HG03432 (cell line): ENCODE results near the gene MRPS14.
"Not testable (repeated sequence)": the region's sequence is repeated elsewhere in the genome, so short reads cannot be mapped to it uniquely, and the experiment has no call there.

ENCODE experiments used
- ATAC-seq: cut with Tn5 transposase; IDR thresholded peaks from one replicate; pipeline ENCODE4 v1.9.1; 2021; ENCODE audit warnings: mild to moderate bottlenecking, moderate library complexity; ENCODE audit not compliant: unreplicated experiment

The MRPS14 gene

DNA sequence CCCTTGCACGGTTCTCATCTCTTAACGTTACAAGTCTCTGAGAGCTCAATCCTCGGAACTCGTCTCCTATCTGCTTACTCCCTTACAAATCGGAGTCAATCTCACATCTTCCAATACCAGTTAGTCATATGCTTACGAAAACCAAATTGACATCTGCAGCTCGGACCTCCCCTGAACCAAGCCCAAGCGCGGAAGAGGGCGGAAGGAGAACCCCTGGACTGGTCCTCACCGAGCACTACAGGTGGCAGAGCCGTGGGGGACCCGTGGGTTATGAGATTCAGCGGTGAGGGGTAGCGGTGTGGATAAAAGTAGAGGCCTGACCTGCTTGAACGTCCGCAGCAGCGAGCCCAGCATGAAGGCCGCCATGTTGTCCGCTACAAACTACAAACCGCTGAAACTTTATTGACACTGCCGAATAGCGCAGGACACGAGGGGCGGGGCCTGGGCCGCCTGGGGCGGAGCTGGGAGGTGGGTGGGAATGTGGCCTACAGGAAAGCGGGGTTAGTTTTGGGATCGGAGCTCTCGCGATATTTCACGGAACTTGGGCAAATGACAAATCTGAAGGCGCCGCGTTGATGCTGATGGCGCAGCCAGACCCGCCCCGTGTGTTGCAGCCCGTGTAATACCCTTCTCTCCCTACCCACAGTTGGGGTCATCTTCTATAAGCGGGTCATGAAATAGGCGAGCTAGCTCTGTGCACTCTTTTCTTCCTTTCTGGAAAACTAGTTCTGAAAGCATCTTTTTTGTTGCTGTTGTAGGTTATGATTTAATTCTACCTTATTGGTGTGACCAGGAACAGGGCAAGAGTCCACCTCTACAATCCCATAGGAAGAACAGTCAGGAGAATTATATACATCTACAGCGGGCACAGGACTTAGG is at the start of gene MRPS14:
MRPS14 (minus strand) TSS at position 383 of the 879 bp plus-strand sequence; CDS start at position 366, 17 bp downstream.
- peak; percentile 95 for ATAC-seq

DNA sequence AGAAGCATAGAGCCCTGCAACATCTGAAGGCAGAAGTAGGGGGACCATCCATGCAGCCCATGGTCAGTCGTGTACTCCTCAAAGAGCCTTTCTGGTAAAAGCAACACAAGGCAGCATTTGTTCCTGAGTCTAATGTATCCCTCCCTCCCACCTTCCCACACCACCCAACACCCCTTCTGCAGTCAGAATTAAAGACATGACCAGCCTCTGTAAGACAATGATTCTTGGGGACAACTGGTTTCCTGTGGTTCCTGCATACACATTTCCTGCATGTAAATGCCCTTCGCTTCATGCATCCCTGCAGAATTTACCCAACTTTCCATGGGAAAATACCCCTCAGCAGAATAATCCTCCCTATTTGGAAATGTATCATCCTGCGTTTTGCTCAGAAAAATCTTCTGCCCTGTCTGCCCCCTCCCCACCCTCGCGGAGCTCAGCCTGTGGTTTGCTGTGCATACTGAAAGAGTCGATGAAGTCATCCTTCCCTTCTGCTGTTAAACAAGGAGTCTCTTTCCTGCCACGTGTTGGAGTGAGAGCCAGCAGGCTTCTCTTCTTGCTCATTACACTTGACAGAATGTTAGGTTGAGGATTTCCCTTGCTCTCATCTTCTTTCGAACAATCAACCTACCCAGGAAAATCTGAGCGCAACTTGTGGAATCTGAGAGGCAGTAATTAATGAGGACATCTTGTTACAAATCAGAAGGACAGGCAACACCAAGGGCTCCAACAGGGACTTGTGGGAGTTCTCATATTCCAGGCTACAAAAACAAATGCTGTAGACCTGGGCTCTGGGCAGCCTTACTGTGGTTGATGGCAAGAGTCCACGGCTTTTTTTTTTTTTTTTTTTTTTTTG is 49.1 kb upstream of the MRPS14 start:
- ATAC-seq = peak; percentile 82

- no peak for ATAC-seq
Measured at GRCh38 chr1:175071276-175071943, 48.2 kb upstream of the MRPS14 start.

GRCh38 chr1:175070818-175071217 is 47.6 kb upstream of the MRPS14 start:
- no peak for ATAC-seq

GRCh38 chr1:175067362-175068106 is 44.3 kb upstream of the MRPS14 start, which contains the start of gene TNN:
TSS of gene TNN (plus strand) at chr1:175067833. CDS start at chr1:175077419, 9,586 bp downstream.
- ATAC-seq = no peak

DNA sequence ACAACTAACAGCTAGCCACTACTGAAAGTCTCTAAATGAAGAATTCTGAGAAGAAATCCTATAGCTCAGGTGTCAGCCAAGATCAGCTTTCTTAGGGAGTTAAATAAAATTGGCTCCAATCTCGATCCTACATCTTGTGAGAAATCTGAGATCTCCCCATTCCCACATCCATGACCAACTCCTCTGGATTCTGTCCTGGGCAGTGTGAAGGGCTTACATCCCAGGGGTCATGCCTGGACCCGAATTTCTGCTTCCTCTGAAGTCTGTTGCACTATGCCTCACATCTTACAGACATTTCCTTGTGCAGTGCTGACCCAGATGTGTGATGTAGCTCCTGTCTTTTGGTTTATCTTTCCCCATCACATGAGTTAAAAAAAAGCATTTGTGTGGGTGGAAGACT is 39.6 kb upstream of the MRPS14 start:
- ATAC-seq = no peak

DNA sequence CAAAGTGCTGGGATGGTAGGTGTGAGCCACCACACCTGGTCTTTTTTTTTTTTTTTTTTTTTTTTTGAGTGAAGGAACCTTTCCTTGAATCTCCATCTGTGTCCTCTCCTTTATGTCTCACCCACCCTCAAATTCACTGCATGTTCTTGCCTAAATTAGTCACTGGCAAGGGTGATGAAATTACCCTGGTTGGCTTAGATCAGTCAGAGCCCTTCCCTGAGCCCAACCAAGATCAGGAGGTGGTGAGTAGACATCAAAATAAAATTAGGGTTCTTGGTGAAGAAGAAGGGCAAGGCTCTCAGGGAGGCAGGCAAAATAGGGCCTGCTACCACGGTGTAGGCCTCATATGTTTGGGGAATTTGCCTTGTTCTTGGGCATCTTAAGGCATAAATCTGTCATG is 39.1 kb upstream of the MRPS14 start:
- ATAC-seq = no peak

DNA sequence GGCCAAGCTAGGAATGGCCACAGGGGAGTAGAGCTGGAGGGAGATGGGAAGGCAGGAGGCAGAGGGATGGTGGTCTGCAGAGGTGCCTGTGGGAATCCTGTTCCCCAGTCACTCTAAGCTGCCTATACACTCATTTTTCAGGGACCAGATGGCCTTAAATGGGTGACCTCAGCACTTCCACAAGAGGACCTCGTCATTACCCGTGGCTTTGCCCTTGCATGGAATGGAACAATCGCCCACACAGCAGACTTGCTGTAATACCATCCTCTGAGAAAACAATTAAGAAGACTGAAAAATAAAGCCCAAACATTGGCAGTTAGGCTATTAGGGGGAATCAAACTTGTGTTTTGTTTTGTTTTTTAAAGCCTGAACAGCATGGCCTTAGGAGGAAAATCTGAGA is 31.5 kb upstream of the MRPS14 start:
- no peak for ATAC-seq

DNA sequence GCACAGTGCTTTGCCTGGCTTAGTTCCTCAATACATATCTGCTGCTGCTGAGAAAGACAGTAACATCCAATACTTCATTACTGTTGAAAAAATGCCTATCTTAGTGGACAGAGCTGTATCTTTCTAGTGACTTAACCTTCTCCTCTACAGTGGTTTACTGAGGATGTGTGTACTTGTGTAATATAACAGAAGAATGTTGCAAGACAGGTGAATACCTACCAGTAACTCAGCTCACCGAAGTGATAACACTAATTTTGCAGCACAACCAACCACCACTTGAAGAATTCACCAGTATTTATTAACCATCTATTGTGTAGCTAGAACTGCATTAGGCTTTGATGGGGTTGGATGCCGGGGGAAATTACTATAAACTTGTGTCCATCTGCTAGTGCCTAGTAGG is 27.8 kb upstream of the MRPS14 start:
- ATAC-seq = no peak

DNA sequence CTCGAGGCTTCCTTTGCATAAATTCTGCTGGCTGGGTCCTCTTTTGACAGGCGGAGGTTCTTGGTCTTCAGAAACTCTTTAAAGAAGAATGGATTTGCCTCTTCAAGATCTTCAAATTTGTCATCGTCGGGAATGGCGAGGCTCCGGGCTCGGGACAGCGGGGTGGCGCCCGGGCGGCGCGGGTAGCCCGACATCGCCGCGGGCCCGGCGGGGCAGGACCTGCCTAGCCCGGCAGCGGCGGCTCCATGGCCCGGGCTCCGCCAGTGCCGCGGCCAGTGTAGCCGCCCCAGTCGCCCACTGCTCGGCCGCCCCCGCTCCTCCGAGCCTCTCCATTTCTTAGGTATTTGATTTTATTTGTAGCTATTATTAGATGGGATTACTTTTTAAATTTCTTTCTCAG is 22.3 kb upstream of the MRPS14 start:
- ATAC-seq = no peak

GRCh38 chr1:175045097-175045496 is 21.9 kb upstream of the MRPS14 start:
- no peak for ATAC-seq

DNA sequence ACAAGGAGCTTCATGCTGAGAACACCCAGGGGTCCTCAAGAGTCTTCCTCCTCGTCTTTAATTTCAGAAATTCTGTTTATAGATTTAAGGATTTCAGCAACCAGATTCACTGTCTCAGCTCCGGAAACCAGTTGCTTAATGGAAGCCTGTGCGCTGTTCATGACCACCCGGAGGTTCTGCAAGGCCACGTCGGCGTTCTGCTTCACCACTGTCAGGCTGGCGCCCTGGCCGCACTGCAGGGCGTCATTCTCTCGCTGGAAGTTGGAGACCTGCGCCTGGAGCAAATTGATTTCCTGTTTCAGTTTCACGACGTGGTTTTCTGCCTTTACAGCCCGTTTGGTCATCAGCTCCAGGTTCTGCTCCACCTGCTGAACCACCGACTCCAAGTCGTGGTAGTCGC is 21.4 kb upstream of the MRPS14 start:
- not testable (repeated sequence) for ATAC-seq

GRCh38 chr1:175043824-175044223 is 20.6 kb upstream of the MRPS14 start:
- ATAC-seq = no peak

DNA sequence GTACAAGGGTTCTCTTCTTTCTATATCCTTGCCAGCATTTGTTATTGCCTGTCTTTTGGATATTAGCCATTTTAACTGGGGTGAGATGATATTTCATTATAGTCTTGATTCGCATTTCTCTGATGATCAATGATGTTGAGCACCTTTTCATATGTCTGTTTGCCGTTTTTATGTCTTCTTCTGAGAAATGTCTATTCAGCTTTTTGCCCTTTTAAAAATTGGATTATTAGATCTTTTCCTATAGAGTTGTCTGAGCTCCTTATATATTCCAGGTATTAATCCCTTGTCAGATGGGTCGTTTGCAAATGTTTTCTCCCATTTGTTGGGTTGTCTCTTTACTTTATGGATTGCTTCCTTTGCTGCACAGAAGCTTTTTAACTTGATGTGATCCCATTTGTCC is 19.4 kb upstream of the MRPS14 start:
- no peak for ATAC-seq

GRCh38 chr1:175040324-175040879 is 17.2 kb upstream of the MRPS14 start:
- ATAC-seq = no peak

DNA sequence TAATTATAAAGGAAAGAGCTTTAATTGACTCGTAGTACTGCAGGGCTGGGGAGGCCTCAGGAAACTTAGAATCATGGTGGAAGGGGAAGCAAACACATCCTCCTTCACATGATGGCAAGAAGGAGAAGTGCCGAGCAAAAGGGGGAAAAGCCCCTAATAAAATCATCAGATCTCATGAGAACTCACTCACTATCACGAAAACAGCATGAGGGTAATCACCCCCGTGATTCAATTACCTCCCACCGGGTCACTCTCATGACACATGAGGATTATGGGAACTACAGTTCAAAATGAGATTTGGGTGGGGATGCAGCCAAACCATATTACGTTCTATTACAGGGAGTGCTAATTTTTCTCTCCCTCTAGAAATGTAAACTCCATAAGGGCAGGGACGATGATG is 14.2 kb upstream of the MRPS14 start:
- ATAC-seq = no peak

GRCh38 chr1:175036476-175036875 is 13.3 kb upstream of the MRPS14 start:
- no peak for ATAC-seq

DNA sequence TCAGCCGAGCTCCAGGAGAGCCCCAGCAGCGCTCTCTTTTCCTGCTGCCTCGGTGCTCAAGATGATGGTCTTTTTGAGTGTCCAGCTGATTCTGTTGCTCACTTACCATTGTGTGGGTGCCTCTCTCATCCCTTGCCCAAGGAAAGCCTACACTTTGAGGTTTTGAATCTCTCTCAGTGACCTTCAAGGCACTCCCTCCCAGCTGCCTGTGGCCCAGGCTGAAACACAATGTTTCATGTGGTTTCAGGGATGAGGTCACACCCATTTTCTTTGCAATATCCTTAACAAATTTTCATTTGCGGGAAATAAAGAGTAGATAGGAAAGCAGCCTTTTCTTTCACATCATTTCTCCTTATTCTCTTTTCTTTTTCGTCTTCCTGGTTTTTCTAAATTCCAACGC is 12.6 kb upstream of the MRPS14 start:
- ATAC-seq = no peak

GRCh38 chr1:175034775-175035174 is 11.6 kb upstream of the MRPS14 start:
- no peak for ATAC-seq

DNA sequence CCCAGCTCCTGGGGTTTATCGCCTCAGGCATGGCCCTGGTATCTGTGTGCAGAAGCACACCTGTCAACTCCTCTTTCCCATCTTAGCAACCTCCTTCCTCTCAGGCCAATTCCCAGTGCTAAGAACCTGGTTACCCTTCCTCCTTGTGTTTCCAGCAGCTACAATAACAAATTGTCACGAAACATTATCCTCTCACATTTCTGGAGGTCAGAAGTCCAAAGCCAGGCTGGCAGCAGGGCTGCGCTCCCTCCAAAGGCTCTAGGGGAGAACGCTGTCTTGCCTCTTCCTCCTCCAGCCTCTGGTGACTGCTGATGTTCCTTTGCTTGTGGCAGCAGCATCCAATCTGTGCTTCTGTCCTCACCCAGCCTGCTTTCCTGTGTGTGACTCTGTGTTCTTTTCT is 10.7 kb upstream of the MRPS14 start:
- ATAC-seq = no peak
